ENCODE data around the gene NLRP12.

Gene NLRP12

DNA sequence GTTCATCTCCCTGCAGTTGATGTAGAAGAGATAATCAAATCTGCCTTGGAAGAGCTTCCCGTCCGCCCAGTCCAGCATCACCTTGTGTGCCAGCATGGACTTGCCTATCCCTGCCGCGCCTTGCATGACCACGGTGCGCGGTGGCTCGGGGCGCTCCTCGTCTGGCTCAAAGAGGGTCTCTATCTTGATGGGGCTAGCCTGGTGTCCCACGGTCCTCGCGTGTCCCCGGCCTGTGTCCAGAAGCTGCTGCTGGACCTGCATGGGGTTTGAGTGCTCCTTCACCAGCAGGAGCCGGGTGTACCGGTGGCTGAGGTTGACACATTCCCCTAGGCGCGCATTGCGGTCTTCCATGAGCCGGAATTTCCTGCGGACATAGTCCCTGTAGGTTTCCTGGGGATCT, 13.2 kb downstream of the NLRP12 start:
- Histone ChIP-seq H2BK5ac (ENCODE audit: low read depth, low read length, poor library complexity) (no peak overlapping the region), H3K4ac (ENCODE audit: low read depth, low read length) (no peak overlapping the region), H3K18ac (ENCODE audit: low read length) (no peak overlapping the region), H4K8ac (ENCODE audit: low read depth, low read length) (no peak overlapping the region), H3K9me3 (ENCODE audit: insufficient read depth, low read depth, low read length) (no peaks in the 10 kb centered on the region), H3K23ac (ENCODE audit: low read length) (no peak overlapping the region), H3K4me3 (ENCODE audit: low read depth, low read length) (no peak overlapping the region), H2BK120ac (ENCODE audit: insufficient read depth, low read length, poor library complexity) (no peak overlapping the region), H3K27me3 (ENCODE audit: insufficient read depth, low read length) (no peaks in the 10 kb centered on the region), H3K79me2 (ENCODE audit: control insufficient read depth, insufficient read depth, low read length, poor library complexity) (no peaks in the 10 kb centered on the region), H2AK5ac (ENCODE audit: low read length) (no peak overlapping the region), H2AFZ (ENCODE audit: insufficient read depth, low read length, poor library complexity) (no peak overlapping the region), H4K91ac (ENCODE audit: low read depth, low read length) (no peak overlapping the region), H3K4me2 (ENCODE audit: low read length) (no peak overlapping the region), H3K27ac (ENCODE audit: low read depth, low read length) (no peak overlapping the region), H3K79me1 (ENCODE audit: low read length) (no peaks in the 10 kb centered on the region), H3K14ac (ENCODE audit: low read length) (no peak overlapping the region), H2BK12ac (ENCODE audit: low read length) (no peak overlapping the region), H3K9ac (ENCODE audit: low read length) (no peak overlapping the region), H3K36me3 (ENCODE audit: control insufficient read depth in 1 of 2, insufficient read depth in 2 of 2, low read length in 2 of 2) (no peaks in the 10 kb centered on the region), H4K12ac (ENCODE audit: low read depth, low read length) (no peak overlapping the region), H3K4me1 (ENCODE audit: control insufficient read depth in 1 of 2, insufficient read depth in 2 of 2, low read length in 2 of 2) (no peaks in the 10 kb centered on the region)
- no peak for DNase-seq
- no CpG with 5 or more reads among the region's 21 CpGs for WGBS (ENCODE audit: extremely low coverage, insufficient coverage, insufficient read length)

DNA sequence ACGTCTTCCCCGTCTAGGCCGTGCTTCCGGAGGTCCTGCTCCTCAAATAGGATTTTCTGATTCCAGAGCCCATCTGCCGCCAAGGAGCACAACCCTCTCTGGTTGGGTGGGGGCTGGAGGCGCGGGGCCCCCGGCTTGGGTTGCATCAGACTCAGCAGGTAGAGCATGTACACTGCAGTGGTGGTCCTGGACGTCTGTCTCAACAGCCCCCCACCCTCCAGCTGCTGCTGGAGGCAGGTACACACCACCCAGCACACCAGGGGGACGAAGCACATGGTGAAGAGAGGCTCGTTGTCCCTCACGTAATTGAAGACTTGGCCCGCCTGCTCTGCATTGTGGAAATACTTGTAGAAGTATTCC, 13.9 kb downstream of the NLRP12 start:
- H3K4me2 ChIP-seq (ENCODE audit: low read length), result no peak overlapping the region
- H4K8ac ChIP-seq (ENCODE audit: low read depth, low read length), result no peak overlapping the region
- no peaks in the 10 kb centered on the region for H3K79me2 ChIP-seq (ENCODE audit: control insufficient read depth, insufficient read depth, low read length, poor library complexity)
- no peak for DNase-seq
- no peak overlapping the region for H3K18ac ChIP-seq (ENCODE audit: low read length)
- no peak overlapping the region for H2BK120ac ChIP-seq (ENCODE audit: insufficient read depth, low read length, poor library complexity)
- H3K4ac ChIP-seq (ENCODE audit: low read depth, low read length), result no peak overlapping the region
- H3K27ac ChIP-seq (ENCODE audit: low read depth, low read length), result no peak overlapping the region
- no peak overlapping the region for H4K91ac ChIP-seq (ENCODE audit: low read depth, low read length)
- no peak overlapping the region for H3K23ac ChIP-seq (ENCODE audit: low read length)
- no peak overlapping the region for H2AK5ac ChIP-seq (ENCODE audit: low read length)
- H3K4me1 ChIP-seq (ENCODE audit: control insufficient read depth in 1 of 2, insufficient read depth in 2 of 2, low read length in 2 of 2), result no peaks in the 10 kb centered on the region
- no peak overlapping the region for H3K4me3 ChIP-seq (ENCODE audit: low read depth, low read length)
- H2AFZ ChIP-seq (ENCODE audit: insufficient read depth, low read length, poor library complexity), result no peak overlapping the region
- no peak overlapping the region for H3K9ac ChIP-seq (ENCODE audit: low read length)
- H3K14ac ChIP-seq (ENCODE audit: low read length), result no peak overlapping the region
- H3K79me1 ChIP-seq (ENCODE audit: low read length), result no peaks in the 10 kb centered on the region
- H2BK5ac ChIP-seq (ENCODE audit: low read depth, low read length, poor library complexity), result no peak overlapping the region
- WGBS (ENCODE audit: extremely low coverage, insufficient coverage, insufficient read length), result no CpG with 5 or more reads among the region's 13 CpGs
- H2BK12ac ChIP-seq (ENCODE audit: low read length), result no peak overlapping the region
- H3K36me3 ChIP-seq (ENCODE audit: control insufficient read depth in 1 of 2, insufficient read depth in 2 of 2, low read length in 2 of 2), result no peaks in the 10 kb centered on the region
- no peak overlapping the region for H4K12ac ChIP-seq (ENCODE audit: low read depth, low read length)
- peaks cover under 1% of the 10 kb centered on the region for H3K9me3 ChIP-seq (ENCODE audit: insufficient read depth, low read depth, low read length)
- H3K27me3 ChIP-seq (ENCODE audit: insufficient read depth, low read length), result no peaks in the 10 kb centered on the region

DNA sequence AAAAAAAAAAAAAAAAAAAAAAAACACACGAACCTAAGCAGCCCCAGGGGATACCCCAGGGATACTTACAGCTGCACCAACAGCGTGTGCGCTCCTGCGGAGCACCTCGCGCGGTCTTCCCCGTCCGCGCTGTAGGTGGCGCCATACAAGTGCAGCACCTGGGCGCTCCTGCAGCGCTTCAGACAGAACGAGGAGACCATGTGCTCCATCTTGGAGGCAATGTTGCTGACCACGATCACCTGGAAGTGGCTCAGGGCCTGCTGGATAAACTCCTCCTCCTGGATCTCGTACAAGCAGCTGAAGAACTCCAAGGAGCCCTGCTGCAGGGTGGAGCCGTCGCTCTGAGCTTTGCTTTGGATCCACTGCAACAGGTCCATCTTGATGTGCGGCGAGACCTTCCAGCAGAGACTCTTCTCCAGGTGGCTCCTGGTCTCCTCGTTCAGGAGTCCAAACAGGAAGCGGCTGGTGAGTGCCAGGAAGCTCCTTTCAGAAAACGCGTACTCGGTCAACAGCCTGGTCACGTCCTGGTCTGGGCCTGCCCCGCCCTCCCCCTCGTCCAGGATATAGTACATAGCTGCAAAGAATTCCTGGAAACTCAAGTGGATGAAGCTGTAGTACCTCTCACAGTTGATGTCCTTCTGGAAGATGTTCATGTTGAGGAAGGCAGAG, 14.5 kb downstream of the NLRP12 start:
- no peaks in the 10 kb centered on the region for H3K4me1 ChIP-seq (ENCODE audit: control insufficient read depth in 1 of 2, insufficient read depth in 2 of 2, low read length in 2 of 2)
- H4K12ac ChIP-seq (ENCODE audit: low read depth, low read length), result no peak overlapping the region
- DNase-seq, result peak; percentile 61 to 81
- H2AK5ac ChIP-seq (ENCODE audit: low read length), result no peak overlapping the region
- no peak overlapping the region for H3K27ac ChIP-seq (ENCODE audit: low read depth, low read length)
- H3K27me3 ChIP-seq (ENCODE audit: insufficient read depth, low read length), result no peaks in the 10 kb centered on the region
- no peak overlapping the region for H3K4me3 ChIP-seq (ENCODE audit: low read depth, low read length)
- H3K18ac ChIP-seq (ENCODE audit: low read length), result no peak overlapping the region
- no peak overlapping the region for H3K4ac ChIP-seq (ENCODE audit: low read depth, low read length)
- no peak overlapping the region for H2BK5ac ChIP-seq (ENCODE audit: low read depth, low read length, poor library complexity)
- H3K4me2 ChIP-seq (ENCODE audit: low read length), result no peak overlapping the region
- no CpG with 5 or more reads among the region's 28 CpGs for WGBS (ENCODE audit: extremely low coverage, insufficient coverage, insufficient read length)
- H3K79me1 ChIP-seq (ENCODE audit: low read length), result no peaks in the 10 kb centered on the region
- no peak overlapping the region for H3K9ac ChIP-seq (ENCODE audit: low read length)
- H2BK120ac ChIP-seq (ENCODE audit: insufficient read depth, low read length, poor library complexity), result no peak overlapping the region
- no peak overlapping the region for H4K91ac ChIP-seq (ENCODE audit: low read depth, low read length)
- no peaks in the 10 kb centered on the region for H3K79me2 ChIP-seq (ENCODE audit: control insufficient read depth, insufficient read depth, low read length, poor library complexity)
- no peak overlapping the region for H3K23ac ChIP-seq (ENCODE audit: low read length)
- no peak overlapping the region for H3K14ac ChIP-seq (ENCODE audit: low read length)
- H3K36me3 ChIP-seq (ENCODE audit: control insufficient read depth in 1 of 2, insufficient read depth in 2 of 2, low read length in 2 of 2), result no peaks in the 10 kb centered on the region
- peaks cover 1% of the 10 kb centered on the region for H3K9me3 ChIP-seq (ENCODE audit: insufficient read depth, low read depth, low read length)
- H2BK12ac ChIP-seq (ENCODE audit: low read length), result no peak overlapping the region
- H2AFZ ChIP-seq (ENCODE audit: insufficient read depth, low read length, poor library complexity), result no peak overlapping the region
- no peak overlapping the region for H4K8ac ChIP-seq (ENCODE audit: low read depth, low read length)

DNA sequence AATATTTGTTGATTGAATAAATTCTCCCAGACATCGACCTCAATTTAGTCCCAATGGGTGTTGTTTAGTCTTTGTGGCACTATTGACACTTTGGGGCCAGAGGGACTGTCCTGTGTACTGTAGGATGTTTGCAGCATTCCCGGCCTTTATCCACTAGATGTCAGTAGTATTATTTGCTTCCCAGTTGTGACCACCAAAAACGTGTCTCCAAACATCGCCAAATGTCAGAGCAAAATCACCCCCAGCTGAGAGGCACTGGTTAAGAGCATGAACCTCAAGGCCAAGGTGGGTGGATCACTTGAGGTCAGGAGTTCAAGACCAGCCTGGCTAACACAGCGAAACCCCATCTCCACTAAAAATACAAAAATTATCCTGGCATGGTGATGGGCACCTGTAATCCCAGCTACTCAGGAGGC, 15.4 kb downstream of the NLRP12 start:
- no peak overlapping the region for H3K9ac ChIP-seq (ENCODE audit: low read length)
- H3K36me3 ChIP-seq (ENCODE audit: control insufficient read depth in 1 of 2, insufficient read depth in 2 of 2, low read length in 2 of 2), result no peaks in the 10 kb centered on the region
- no peak overlapping the region for H3K23ac ChIP-seq (ENCODE audit: low read length)
- H3K27me3 ChIP-seq (ENCODE audit: insufficient read depth, low read length), result no peaks in the 10 kb centered on the region
- H3K4ac ChIP-seq (ENCODE audit: low read depth, low read length), result no peak overlapping the region
- no peak overlapping the region for H2AFZ ChIP-seq (ENCODE audit: insufficient read depth, low read length, poor library complexity)
- H3K4me1 ChIP-seq (ENCODE audit: control insufficient read depth in 1 of 2, insufficient read depth in 2 of 2, low read length in 2 of 2), result no peaks in the 10 kb centered on the region
- no CpG with 5 or more reads among the region's 5 CpGs for WGBS (ENCODE audit: extremely low coverage, insufficient coverage, insufficient read length)
- no peak overlapping the region for H3K27ac ChIP-seq (ENCODE audit: low read depth, low read length)
- H3K79me2 ChIP-seq (ENCODE audit: control insufficient read depth, insufficient read depth, low read length, poor library complexity), result no peaks in the 10 kb centered on the region
- peaks cover 1% of the 10 kb centered on the region for H3K9me3 ChIP-seq (ENCODE audit: insufficient read depth, low read depth, low read length)
- no peak overlapping the region for H3K4me2 ChIP-seq (ENCODE audit: low read length)
- no peak overlapping the region for H2BK12ac ChIP-seq (ENCODE audit: low read length)
- H4K12ac ChIP-seq (ENCODE audit: low read depth, low read length), result no peak overlapping the region
- no peak overlapping the region for H3K18ac ChIP-seq (ENCODE audit: low read length)
- no peaks in the 10 kb centered on the region for H3K79me1 ChIP-seq (ENCODE audit: low read length)
- no peak overlapping the region for H2AK5ac ChIP-seq (ENCODE audit: low read length)
- no peak overlapping the region for H4K8ac ChIP-seq (ENCODE audit: low read depth, low read length)
- peak; percentile 18 to 64 for DNase-seq
- no peak overlapping the region for H2BK5ac ChIP-seq (ENCODE audit: low read depth, low read length, poor library complexity)
- no peak overlapping the region for H3K14ac ChIP-seq (ENCODE audit: low read length)
- no peak overlapping the region for H2BK120ac ChIP-seq (ENCODE audit: insufficient read depth, low read length, poor library complexity)
- H4K91ac ChIP-seq (ENCODE audit: low read depth, low read length), result no peak overlapping the region
- no peak overlapping the region for H3K4me3 ChIP-seq (ENCODE audit: low read depth, low read length)
